Tibial nerve (tissue), 4 donors: ENCODE measurements around the gene FOXE1.

Source experiments
- EP300 ChIP-seq, 2 donors: sonication (generic); formaldehyde crosslinking; IDR thresholded peaks; one replicate each; pipeline ENCODE4 v1.6.1; 2017; ENCODE audit warnings: antibody characterized with exemption in 2 of 2, mild to moderate bottlenecking in 1 of 2
- POLR2A ChIP-seq, 2 donors: fragments of 450-650 bp; IDR thresholded peaks; one replicate each; pipeline ENCODE4 v1.6.1; 2017; ENCODE audit warnings: antibody characterized with exemption in 2 of 2, mild to moderate bottlenecking in 2 of 2, moderate library complexity in 2 of 2
- TF ChIP-seq, protein P1 (sequence below), 5 experiments: fragments of 200-600 bp in 3 of 5; fragments of 450-650 bp in 2 of 5; sonication (generic) in 3 of 5; IDR thresholded peaks; one replicate each; pipeline ENCODE4 v1.5.1; 2016 to 2019; ENCODE audit warnings: antibody characterized with exemption in 5 of 5, mild to moderate bottlenecking in 3 of 5, moderate library complexity in 2 of 5

GRCh38 chr9:97891736-97892135 lies 38.7 kb downstream of the FOXE1 start:
- TF ChIP-seq, protein P1, sequence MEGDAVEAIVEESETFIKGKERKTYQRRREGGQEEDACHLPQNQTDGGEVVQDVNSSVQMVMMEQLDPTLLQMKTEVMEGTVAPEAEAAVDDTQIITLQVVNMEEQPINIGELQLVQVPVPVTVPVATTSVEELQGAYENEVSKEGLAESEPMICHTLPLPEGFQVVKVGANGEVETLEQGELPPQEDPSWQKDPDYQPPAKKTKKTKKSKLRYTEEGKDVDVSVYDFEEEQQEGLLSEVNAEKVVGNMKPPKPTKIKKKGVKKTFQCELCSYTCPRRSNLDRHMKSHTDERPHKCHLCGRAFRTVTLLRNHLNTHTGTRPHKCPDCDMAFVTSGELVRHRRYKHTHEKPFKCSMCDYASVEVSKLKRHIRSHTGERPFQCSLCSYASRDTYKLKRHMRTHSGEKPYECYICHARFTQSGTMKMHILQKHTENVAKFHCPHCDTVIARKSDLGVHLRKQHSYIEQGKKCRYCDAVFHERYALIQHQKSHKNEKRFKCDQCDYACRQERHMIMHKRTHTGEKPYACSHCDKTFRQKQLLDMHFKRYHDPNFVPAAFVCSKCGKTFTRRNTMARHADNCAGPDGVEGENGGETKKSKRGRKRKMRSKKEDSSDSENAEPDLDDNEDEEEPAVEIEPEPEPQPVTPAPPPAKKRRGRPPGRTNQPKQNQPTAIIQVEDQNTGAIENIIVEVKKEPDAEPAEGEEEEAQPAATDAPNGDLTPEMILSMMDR (IDR thresholded peaks at IDR 0.05), result no peak
- TF ChIP-seq POLR2A (IDR thresholded peaks at IDR 0.05), result no peak
- TF ChIP-seq EP300 (IDR thresholded peaks at IDR 0.05), result no peak
